Astrocyte (in vitro differentiated cells and primary cell): ENCODE measurements around the gene STX11. TPM values are rescaled to one million over a fixed set of nuclear protein-coding genes. Genes with fewer than 3 reads are reported as not detected.

Source experiments
- DNase-seq: peaks from one replicate; pipeline ENCODE4 v3.0.0-alpha.2; 2010; ENCODE audit warnings: low read depth
- FAIRE-seq: peaks from 2 replicates; lab custom pipeline; 2011; peaks lifted over from hg19 to GRCh38; lab: Jason Lieb, UNC
- H2AFZ ChIP-seq: 2 replicates; pipeline ENCODE4 v1.6.0; 2012; ENCODE audit warnings: low read depth, low read length, inconsistent platforms
- H3K27ac ChIP-seq: 2 replicates; pipeline ENCODE4 v1.5.1; 2011; ENCODE audit warnings: low read depth, low read length, inconsistent platforms
- H3K27me3 ChIP-seq: 2 replicates; pipeline ENCODE4 v1.6.0; 2011; ENCODE audit warnings: low read length, inconsistent platforms; ENCODE audit not compliant: insufficient read depth
- H3K36me3 ChIP-seq: 2 replicates; pipeline ENCODE4 v1.5.1; 2011; ENCODE audit warnings: low read length, inconsistent platforms; ENCODE audit not compliant: insufficient read depth
- H3K4me1 ChIP-seq: 2 replicates; pipeline ENCODE4 v1.5.1; 2011; ENCODE audit warnings: low read length, inconsistent platforms; ENCODE audit not compliant: insufficient read depth
- H3K4me2 ChIP-seq: 2 replicates; pipeline ENCODE4 v1.6.0; 2012; ENCODE audit warnings: low read length, inconsistent platforms
- H3K4me3 ChIP-seq: 2 replicates; pipeline ENCODE4 v1.5.1; 2011; ENCODE audit warnings: low read depth, mild to moderate bottlenecking, low read length, inconsistent platforms; ENCODE audit not compliant: insufficient read depth
- H3K79me2 ChIP-seq: 2 replicates; pipeline ENCODE4 v1.6.0; 2012; ENCODE audit warnings: mild to moderate bottlenecking, low read length, inconsistent platforms; ENCODE audit not compliant: insufficient read depth
- H3K9ac ChIP-seq: 2 replicates; pipeline ENCODE4 v1.6.0; 2012; ENCODE audit warnings: mild to moderate bottlenecking, low read length, inconsistent platforms
- H3K9me3 ChIP-seq: 2 replicates; pipeline ENCODE4 v1.5.1; 2012; ENCODE audit warnings: low read depth, mild to moderate bottlenecking, low read length, inconsistent platforms; ENCODE audit not compliant: insufficient read depth
- H4K20me1 ChIP-seq: 2 replicates; pipeline ENCODE4 v1.6.0; 2012; ENCODE audit warnings: low read length, inconsistent platforms; ENCODE audit not compliant: insufficient read depth
- H3K27ac Mint-ChIP-seq: one replicate; pipeline ENCODE4 v1.8.0; 2021; ENCODE audit warnings: mild to moderate bottlenecking, mixed read lengths; ENCODE audit not compliant: unreplicated experiment
- H3K27me3 Mint-ChIP-seq: one replicate; pipeline ENCODE4 v1.8.0; 2021; ENCODE audit warnings: low read depth, mixed read lengths; ENCODE audit not compliant: unreplicated experiment
- H3K36me3 Mint-ChIP-seq: one replicate; pipeline ENCODE4 v1.8.0; 2021; ENCODE audit warnings: low read depth, mixed read lengths; ENCODE audit not compliant: unreplicated experiment
- H3K4me1 Mint-ChIP-seq: one replicate; pipeline ENCODE4 v1.8.0; 2021; ENCODE audit warnings: low read depth, mixed read lengths; ENCODE audit not compliant: unreplicated experiment
- H3K4me3 Mint-ChIP-seq: one replicate; pipeline ENCODE4 v1.8.0; 2021; ENCODE audit warnings: mild to moderate bottlenecking, moderate library complexity, mixed read lengths; ENCODE audit not compliant: unreplicated experiment
- H3K9me3 Mint-ChIP-seq: one replicate; pipeline ENCODE4 v1.8.0; 2021; ENCODE audit warnings: mild to moderate bottlenecking, mixed read lengths; ENCODE audit not compliant: unreplicated experiment
- EZH2 ChIP-seq: IDR thresholded peaks from 2 replicates; pipeline ENCODE4 v1.6.1; 2012; ENCODE audit warnings: mild to moderate bottlenecking, low read length, inconsistent platforms; ENCODE audit not compliant: insufficient read depth
- total RNA-seq: library from RNA; stranded (reverse); gene quantifications from 2 replicates; pipeline ENCODE4 v1.2.1, GENCODE V29; 2021
- TF ChIP-seq, protein P1 (sequence below): IDR thresholded peaks from 2 replicates; pipeline ENCODE4 v1.5.1; 2011; ENCODE audit warnings: low read depth, mild to moderate bottlenecking, inconsistent platforms, low read length, moderate library complexity; ENCODE audit not compliant: insufficient read depth

Gene STX11
- total RNA-seq, 1 donor from 2014 or later, result 2.0 TPM

DNA sequence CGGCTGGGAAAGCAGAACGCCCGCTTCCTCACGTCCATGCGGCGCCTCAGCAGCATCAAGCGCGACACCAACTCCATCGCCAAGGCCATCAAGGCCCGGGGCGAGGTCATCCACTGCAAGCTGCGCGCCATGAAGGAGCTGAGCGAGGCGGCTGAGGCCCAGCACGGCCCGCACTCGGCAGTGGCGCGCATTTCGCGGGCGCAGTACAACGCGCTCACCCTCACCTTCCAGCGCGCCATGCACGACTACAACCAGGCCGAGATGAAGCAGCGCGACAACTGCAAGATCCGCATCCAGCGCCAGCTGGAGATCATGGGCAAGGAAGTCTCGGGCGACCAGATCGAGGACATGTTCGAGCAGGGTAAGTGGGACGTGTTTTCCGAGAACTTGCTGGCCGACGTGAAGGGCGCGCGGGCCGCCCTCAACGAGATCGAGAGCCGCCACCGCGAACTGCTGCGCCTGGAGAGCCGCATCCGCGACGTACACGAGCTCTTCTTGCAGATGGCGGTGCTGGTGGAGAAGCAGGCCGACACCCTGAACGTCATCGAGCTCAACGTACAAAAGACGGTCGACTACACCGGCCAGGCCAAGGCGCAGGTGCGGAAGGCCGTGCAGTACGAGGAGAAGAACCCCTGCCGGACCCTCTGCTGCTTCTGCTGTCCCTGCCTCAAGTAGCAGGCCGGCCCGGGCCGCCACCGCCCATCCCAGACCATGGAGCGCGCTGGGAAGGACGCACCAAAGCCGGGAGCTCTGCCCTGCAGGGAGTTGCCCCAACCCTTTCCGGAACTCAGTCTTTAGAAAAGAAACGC, 36.7 kb downstream of the STX11 start:
- no peak for FAIRE-seq
- Histone ChIP-seq H3K9me3 (peaks cover 5% of the 10 kb centered on the region), H3K27me3 (no peaks in the 10 kb centered on the region), H3K79me2 (no peaks in the 10 kb centered on the region), H3K4me2 (no peak overlapping the region), H3K4me1 (no peaks in the 10 kb centered on the region), H3K4me3 (no peak overlapping the region), H3K27ac (no peak overlapping the region), H3K36me3 (no peaks in the 10 kb centered on the region), H2AFZ (no peak overlapping the region), H4K20me1 (no peaks in the 10 kb centered on the region), H3K9ac (no peak overlapping the region)
- H3K27me3 Mint-ChIP-seq, result peaks cover 4% of the 10 kb centered on the region
- H3K27ac Mint-ChIP-seq, result no peak overlapping the region
- peaks cover 2% of the 10 kb centered on the region for H3K36me3 Mint-ChIP-seq
- peaks cover 9% of the 10 kb centered on the region for H3K4me1 Mint-ChIP-seq
- no peak for TF ChIP-seq EZH2
- TF ChIP-seq, protein P1, sequence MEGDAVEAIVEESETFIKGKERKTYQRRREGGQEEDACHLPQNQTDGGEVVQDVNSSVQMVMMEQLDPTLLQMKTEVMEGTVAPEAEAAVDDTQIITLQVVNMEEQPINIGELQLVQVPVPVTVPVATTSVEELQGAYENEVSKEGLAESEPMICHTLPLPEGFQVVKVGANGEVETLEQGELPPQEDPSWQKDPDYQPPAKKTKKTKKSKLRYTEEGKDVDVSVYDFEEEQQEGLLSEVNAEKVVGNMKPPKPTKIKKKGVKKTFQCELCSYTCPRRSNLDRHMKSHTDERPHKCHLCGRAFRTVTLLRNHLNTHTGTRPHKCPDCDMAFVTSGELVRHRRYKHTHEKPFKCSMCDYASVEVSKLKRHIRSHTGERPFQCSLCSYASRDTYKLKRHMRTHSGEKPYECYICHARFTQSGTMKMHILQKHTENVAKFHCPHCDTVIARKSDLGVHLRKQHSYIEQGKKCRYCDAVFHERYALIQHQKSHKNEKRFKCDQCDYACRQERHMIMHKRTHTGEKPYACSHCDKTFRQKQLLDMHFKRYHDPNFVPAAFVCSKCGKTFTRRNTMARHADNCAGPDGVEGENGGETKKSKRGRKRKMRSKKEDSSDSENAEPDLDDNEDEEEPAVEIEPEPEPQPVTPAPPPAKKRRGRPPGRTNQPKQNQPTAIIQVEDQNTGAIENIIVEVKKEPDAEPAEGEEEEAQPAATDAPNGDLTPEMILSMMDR, result no peak
- H3K9me3 Mint-ChIP-seq, result no peaks in the 10 kb centered on the region
- no peak for DNase-seq
- H3K4me3 Mint-ChIP-seq, result no peak overlapping the region

- Histone ChIP-seq H3K9me3 (peaks cover 5% of the 10 kb centered on the region), H3K79me2 (no peaks in the 10 kb centered on the region), H3K4me2 (no peak overlapping the region), H3K27me3 (no peaks in the 10 kb centered on the region), H3K36me3 (no peaks in the 10 kb centered on the region), H4K20me1 (no peaks in the 10 kb centered on the region), H3K4me1 (no peaks in the 10 kb centered on the region), H2AFZ (no peak overlapping the region), H3K9ac (no peak overlapping the region), H3K27ac (no peak overlapping the region), H3K4me3 (no peak overlapping the region)
- FAIRE-seq (no peak), DNase-seq (no peak)
- Mint-ChIP-seq H3K27ac (no peak overlapping the region), H3K27me3 (no peaks in the 10 kb centered on the region), H3K4me1 (peaks cover 15% of the 10 kb centered on the region), H3K4me3 (no peak overlapping the region), H3K9me3 (no peaks in the 10 kb centered on the region), H3K36me3 (peaks cover 2% of the 10 kb centered on the region)
- TF ChIP-seq, protein P1, result no peak
- no peak for TF ChIP-seq EZH2
Observed at GRCh38 chr6:144189351-144189750, 39.0 kb downstream of the STX11 start.

DNA sequence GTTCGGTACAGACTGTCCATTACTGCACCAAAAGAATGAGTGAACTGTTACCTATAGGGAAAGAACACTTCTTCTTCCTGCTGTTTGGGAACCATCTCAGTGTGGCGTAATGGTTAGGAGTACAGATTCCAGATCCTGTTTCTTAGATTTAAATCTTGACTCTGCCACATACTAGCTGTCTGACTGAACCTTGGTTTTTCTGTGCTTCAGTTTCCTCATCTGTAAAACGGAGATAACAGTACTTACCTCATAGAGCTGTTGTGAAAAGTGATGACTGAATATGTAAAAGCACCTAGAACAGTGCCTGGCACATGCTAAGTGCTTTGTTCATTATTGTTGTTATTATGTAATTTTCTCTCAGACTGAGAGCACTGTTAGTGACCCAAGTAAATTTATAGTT, 39.8 kb downstream of the STX11 start:
- H3K4me1 ChIP-seq, result no peaks in the 10 kb centered on the region
- no peak for DNase-seq
- no peaks in the 10 kb centered on the region for H3K9me3 Mint-ChIP-seq
- no peak for TF ChIP-seq EZH2
- TF ChIP-seq, protein P1, result no peak
- no peak for FAIRE-seq
- H3K79me2 ChIP-seq, result no peaks in the 10 kb centered on the region
- no peaks in the 10 kb centered on the region for H3K27me3 ChIP-seq
- peaks cover 17% of the 10 kb centered on the region for H3K4me1 Mint-ChIP-seq
- H4K20me1 ChIP-seq, result no peaks in the 10 kb centered on the region
- H3K27ac ChIP-seq, result no peak overlapping the region
- H3K4me3 Mint-ChIP-seq, result no peak overlapping the region
- H3K36me3 Mint-ChIP-seq, result peaks cover 2% of the 10 kb centered on the region
- no peaks in the 10 kb centered on the region for H3K27me3 Mint-ChIP-seq
- H2AFZ ChIP-seq, result no peak overlapping the region
- H3K4me3 ChIP-seq, result no peak overlapping the region
- peaks cover 5% of the 10 kb centered on the region for H3K9me3 ChIP-seq
- H3K27ac Mint-ChIP-seq, result no peak overlapping the region
- H3K9ac ChIP-seq, result no peak overlapping the region
- no peak overlapping the region for H3K4me2 ChIP-seq
- no peaks in the 10 kb centered on the region for H3K36me3 ChIP-seq
